H7 (cell line): ENCODE measurements around the gene AMFR. TPM values are rescaled to one million over a fixed set of nuclear protein-coding genes. Genes with fewer than 3 reads are reported as not detected.

Experiments used
- DNase-seq: peaks from one replicate; pipeline ENCODE4 v3.0.0; 2012
- H3K27me3 ChIP-seq: 2 replicates; pipeline ENCODE4 v1.6.0; 2011; ENCODE audit warnings: mild to moderate bottlenecking, low read length; ENCODE audit not compliant: control insufficient read depth, insufficient read depth
- H3K36me3 ChIP-seq: replicated peaks from 2 replicates; pipeline ENCODE4 v1.5.1; 2011; ENCODE audit warnings: low read length; ENCODE audit not compliant: control insufficient read depth, insufficient read depth
- H3K4me3 ChIP-seq: 2 replicates; pipeline ENCODE4 v1.5.1; 2011; ENCODE audit warnings: low read depth, mild to moderate bottlenecking, control low read depth, low read length, moderate library complexity; ENCODE audit not compliant: insufficient read depth
- total RNA-seq: library from RNA; depleted of rRNA; stranded (reverse); fragments of >200 nt; shearing (Covaris generic); gene quantifications from 2 replicates; pipeline ENCODE4 v1.2.3, GENCODE V29; 2014

AMFR gene
- total RNA-seq, 1 experiment from 2014 or later: 91.1 TPM

GRCh38 chr16:56356276-56357240 is 68.8 kb downstream of the AMFR start:
- no peaks in the 10 kb centered on the region for H3K27me3 ChIP-seq
- H3K4me3 ChIP-seq: peak overlapping the region; percentile 20

DNA sequence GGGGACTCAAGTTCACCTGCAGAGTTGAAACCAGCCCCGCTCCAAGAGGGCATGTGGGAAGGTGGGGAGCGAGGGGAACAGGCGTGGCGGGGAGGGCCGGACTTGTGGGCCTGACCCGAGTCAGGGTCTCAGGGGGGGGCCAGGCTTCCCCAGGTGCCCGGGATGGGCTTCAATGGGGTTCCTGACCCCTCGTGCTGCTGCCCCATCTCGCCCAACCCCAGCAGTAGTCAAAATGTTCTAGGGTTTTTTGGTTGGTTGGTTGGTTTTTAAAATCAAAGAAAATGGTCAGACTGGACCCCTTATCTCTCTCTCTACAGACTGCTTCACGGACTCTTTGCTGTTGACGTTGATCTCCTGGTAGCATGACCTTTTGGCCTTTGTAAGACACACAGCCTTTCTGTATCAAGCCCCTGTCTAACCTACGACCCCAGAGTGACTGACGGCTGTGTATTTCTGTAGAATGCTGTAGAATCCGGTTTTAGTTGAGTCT is 69.5 kb downstream of the AMFR start:
- H3K4me3 ChIP-seq: no peak overlapping the region
- no peaks in the 10 kb centered on the region for H3K27me3 ChIP-seq
- H3K36me3 ChIP-seq: no peaks in the 10 kb centered on the region
- peak; percentile 70 for DNase-seq

More at GRCh38 chr16:56356276-56357240, 68.8 kb downstream of the AMFR start:
- no peaks in the 10 kb centered on the region for H3K36me3 ChIP-seq
- DNase-seq: peak; percentile 97

DNA sequence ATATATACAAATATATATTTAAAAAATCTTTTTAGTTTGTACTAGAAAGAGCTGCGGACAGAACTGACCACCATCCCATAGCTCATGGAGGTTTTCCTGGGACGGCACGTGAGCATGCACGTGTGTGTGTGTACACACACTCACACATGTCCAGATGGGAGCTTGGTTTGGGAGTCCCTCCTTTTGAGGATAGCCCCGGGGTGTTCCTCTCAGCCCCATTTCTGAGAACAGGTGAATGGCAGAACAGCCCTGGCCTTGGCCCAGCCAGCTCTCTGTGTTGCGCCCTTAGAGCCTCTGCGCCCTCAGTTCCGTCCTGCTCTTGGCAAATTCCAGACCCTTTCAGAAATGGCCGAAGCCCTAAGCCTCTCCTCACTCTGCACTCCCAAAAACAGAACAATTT is 70.1 kb downstream of the AMFR start:
- H3K4me3 ChIP-seq: no peak overlapping the region
- H3K27me3 ChIP-seq: no peaks in the 10 kb centered on the region
- no peaks in the 10 kb centered on the region for H3K36me3 ChIP-seq
- DNase-seq: peak; percentile 34

DNA sequence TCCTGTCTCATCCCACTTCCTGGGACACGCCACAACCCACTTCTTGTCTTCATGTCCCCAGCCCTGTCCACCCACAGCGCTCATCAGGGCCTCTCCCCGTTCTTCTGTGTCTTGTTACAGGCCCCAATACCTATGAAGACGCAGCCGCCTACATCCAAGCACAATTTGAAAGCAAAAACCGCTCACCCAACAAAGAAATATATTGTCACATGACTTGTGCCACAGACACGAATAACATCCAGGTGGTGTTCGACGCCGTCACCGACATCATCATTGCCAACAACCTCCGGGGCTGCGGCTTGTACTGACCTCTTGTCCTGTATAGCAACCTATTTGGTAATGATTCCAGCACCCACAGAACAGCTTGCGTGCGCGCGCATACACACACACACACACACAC is 70.6 kb downstream of the AMFR start:
- peak; percentile 28 for DNase-seq
- no peak overlapping the region for H3K4me3 ChIP-seq
- H3K36me3 ChIP-seq: no peaks in the 10 kb centered on the region

DNA sequence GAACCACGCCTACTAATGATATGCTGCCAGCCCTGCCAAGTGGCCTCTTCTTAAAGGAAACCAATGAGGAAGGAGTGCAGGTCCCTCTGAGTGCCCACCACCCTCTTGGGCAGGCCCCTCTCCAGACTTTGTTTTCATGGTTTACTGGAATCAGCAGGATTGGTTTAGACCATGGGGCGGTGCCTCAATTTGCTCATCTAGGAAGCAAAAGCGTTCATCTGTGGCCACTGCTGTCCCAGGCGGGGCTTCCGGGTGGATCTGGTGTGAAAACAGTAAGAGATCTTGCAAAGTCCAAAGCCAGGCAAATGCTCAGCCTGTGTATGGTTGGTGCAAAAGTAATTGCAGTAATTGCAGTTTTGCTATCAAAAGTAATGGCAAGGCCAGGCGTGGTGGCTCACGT is 71.3 kb downstream of the AMFR start:
- Histone ChIP-seq H3K36me3 (no peaks in the 10 kb centered on the region), H3K27me3 (no peaks in the 10 kb centered on the region), H3K4me3 (no peak overlapping the region)
- DNase-seq: peak; percentile 16

More for the DNA sequence above, 70.6 kb downstream of the AMFR start:
- no peaks in the 10 kb centered on the region for H3K27me3 ChIP-seq

- no peak overlapping the region for H3K4me3 ChIP-seq
- DNase-seq: peak; percentile 45
- H3K36me3 ChIP-seq: no peaks in the 10 kb centered on the region
- no peaks in the 10 kb centered on the region for H3K27me3 ChIP-seq
Observed at GRCh38 chr16:56353054-56353921, 72.1 kb downstream of the AMFR start.

DNA sequence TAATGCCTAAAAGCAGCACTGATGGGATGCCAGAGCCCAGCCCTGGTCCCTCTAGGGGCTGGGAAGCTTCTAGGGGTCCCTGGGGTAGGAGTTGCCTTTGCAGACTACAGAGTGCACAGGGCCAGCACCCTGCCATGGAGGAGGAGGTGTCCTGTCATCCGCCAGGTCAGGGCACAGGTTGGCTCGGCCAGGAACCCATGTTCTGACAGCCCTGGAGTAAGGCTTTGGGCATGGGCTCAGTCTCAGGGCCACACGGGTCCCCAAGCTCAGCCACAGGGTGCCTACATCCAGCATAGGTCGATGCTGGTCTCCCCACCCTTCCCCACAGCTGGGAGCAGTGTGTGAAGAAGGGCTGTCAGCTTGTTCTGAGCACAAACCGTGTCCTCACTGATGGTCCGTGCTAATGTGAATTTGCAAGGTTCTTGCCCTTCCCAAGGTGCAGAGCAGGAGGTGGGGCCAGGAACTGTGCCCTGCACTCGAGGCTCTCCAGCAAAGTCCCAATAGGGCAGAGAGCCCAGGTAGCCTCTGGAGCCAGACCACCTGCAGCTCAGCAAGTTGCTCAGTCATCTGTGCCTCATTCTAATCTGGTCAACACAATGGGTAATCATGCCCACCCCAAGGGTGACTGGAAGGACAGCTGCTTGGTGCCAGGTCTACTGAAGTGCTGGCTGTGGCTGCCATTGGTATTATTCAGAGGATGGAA is 72.8 kb downstream of the AMFR start:
- Histone ChIP-seq H3K36me3 (no peaks in the 10 kb centered on the region), H3K27me3 (no peaks in the 10 kb centered on the region), H3K4me3 (no peak overlapping the region)
- DNase-seq: peak; percentile 37

DNA sequence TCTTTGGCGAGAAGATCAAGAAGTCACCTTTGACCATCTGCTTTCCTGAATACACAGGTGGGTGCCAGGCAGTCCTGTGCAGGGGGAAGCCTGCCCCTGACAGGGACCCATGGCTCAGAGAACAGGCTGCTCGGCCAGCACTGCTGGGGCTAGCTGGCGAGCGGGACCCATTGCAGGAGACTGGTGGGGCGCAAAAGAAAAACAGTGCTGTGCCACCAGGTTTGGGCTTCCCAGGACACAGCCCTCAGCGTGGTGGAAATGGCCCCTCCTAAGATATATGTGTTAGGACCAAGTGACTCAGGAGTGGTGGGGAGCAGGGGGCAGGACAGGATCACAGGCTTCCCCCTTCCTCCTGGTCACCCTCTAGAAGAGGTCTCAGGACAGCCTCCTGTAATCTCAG is 73.9 kb downstream of the AMFR start:
- no peak for DNase-seq
- H3K36me3 ChIP-seq: no peaks in the 10 kb centered on the region
- H3K27me3 ChIP-seq: no peaks in the 10 kb centered on the region
- H3K4me3 ChIP-seq: no peak overlapping the region

DNA sequence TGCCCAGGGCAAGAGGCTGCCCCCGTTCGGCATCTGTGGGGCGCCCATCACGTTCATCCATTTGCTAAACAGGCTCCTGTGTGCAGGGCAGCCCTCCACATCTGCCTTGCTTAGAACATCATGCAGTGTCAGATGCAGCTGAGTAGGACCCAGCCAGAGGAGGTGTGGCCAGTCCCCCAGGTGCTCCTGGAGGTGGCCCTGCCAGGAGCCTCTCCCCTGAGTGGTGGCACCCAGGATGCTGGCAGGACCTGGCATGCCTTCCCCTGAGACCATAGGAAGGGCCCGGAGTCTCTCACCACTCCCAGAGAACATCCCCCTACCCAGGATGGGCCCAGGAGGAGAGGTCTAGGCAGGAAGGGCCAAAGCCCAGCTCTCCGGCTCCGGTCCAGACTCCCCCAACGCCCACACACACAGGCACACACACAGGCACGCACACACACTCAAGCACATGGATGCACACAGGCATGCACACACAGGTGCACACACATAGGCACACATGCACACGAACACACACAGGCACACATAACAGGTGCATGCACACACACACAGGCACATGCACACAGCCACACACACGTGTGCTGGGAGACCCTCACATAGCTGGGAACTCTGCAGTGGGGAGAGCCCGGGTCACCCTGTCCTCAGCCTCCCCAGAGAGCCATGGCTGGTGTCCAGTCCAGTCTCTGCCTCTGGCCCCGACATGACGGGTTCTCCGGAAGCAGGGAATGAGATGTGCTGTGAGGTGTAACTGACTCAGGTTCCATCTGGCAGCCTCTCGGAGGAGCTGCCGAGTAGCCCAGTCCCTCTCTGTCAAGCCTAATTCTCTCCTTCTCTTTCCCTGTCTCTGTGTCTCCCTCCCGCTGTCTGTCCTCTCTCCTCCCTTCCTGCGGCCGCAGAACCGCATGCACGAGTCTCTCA is 74.6 kb downstream of the AMFR start:
- no peaks in the 10 kb centered on the region for H3K27me3 ChIP-seq

DNA sequence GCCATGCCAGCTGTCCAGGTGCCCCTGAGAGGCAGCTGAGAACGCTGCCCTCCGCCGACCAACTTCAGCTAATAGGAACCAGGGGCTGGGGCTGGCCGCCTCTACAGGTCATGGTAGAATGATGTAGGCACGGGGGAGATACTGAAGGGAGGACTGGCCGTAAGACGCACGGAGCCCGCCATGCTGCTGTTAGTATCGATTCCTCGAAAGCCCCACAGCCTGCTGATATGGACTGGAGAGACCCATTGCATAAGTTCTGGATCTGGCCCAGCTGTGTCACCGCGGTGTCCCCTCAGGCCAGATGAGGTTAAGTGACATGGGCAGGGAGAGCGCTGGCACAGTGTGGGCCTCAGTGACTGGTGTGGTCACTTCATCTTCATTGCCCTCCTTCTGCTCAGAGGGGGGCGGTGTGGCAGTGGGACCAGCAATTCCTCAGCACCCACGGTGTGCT is 75.6 kb downstream of the AMFR start:
- no peaks in the 10 kb centered on the region for H3K27me3 ChIP-seq
- H3K36me3 ChIP-seq: no peaks in the 10 kb centered on the region
- H3K4me3 ChIP-seq: no peak overlapping the region
- DNase-seq: no peak

More for the DNA sequence above, 74.6 kb downstream of the AMFR start:
- no peak for DNase-seq
- no peaks in the 10 kb centered on the region for H3K36me3 ChIP-seq
- no peak overlapping the region for H3K4me3 ChIP-seq

DNA sequence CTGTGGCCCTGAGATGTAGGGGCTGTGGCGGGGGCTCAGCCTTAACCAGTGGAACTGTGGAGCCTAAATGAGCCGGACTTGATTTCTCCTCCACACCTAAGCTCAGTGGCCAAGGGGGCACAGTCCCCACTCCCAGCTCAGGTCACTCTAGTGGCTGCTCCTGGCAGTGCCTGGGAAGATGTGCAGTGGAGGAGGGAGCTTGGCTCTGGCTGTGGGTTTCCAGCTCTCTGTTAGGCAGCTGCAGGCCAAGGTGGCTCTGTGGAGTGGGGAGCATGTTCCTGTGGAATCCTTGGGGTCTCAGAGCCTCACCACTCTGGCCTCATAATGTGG is 76.3 kb downstream of the AMFR start:
- no peak for DNase-seq
- Histone ChIP-seq H3K27me3 (no peaks in the 10 kb centered on the region), H3K4me3 (no peak overlapping the region), H3K36me3 (no peaks in the 10 kb centered on the region)

DNA sequence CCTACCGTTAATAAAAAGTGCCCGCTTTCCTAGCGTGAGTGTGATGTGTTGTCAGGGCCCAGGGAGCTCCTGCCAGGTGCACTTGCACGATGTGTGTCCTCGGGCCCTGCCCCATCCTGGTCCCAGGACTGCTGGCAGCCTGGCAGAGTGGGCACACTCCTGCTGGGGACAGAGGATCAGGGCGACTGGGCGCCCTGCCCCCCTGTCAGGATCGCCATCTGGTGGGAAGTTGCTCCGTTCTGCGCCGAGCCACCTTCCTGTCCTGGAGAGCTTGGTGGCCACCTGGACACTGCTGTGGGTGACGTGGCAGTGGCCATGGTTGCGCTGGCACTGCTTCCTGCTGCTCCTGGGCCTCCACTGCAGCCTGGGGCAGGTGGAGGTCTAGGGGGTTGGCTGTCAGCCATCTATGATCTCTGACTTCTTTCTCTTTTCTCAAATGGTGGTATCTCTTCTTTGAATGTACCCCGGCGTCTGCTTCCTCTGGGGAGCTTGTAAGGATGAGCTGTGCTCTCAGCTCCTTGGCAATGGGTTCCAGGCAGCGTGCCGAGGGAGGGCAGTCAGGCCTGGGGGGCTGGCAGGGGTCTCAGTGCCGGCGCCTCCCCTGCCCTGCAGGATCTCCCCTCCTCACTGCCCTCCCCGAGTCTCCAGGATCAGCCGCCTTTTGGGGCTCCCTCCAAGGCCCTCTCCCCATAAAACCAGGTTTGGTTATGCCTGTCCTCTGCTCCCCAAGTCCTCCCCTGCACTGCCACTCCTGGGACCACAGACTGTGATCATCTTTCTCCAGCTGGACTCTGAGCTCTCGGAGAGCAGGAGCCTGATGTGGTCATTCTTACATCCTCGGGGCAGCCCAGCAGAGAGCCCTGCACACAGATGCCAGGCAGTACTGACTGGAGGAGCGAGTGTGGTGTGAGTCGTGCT is 76.9 kb downstream of the AMFR start:
- no peaks in the 10 kb centered on the region for H3K36me3 ChIP-seq
- H3K27me3 ChIP-seq: no peaks in the 10 kb centered on the region
- no peak overlapping the region for H3K4me3 ChIP-seq
- no peak for DNase-seq

GRCh38 chr16:56347670-56348069 is 77.7 kb downstream of the AMFR start:
- Histone ChIP-seq H3K4me3 (no peak overlapping the region), H3K36me3 (no peaks in the 10 kb centered on the region), H3K27me3 (no peaks in the 10 kb centered on the region)
- DNase-seq: no peak
